ENCODE measurements around the gene ECEL1.
"Not testable (repeated sequence)": the region's sequence is repeated elsewhere in the genome, so short reads cannot be mapped to it uniquely, and the experiment has no call there.

ECEL1 gene

GRCh38 chr2:232447091-232447620 lies 40.5 kb downstream of the ECEL1 start:
- no peak overlapping the region for H3K9ac ChIP-seq (ENCODE audit: low read depth, low read length)
- no peaks in the 10 kb centered on the region for H3K4me1 ChIP-seq (ENCODE audit: control insufficient read depth, insufficient read depth, low read length)
- H3K9me3 ChIP-seq (ENCODE audit: control insufficient read depth, insufficient read depth, low read length) = no peaks in the 10 kb centered on the region
- no peak overlapping the region for H3K4me3 ChIP-seq (ENCODE audit: low read depth, low read length)
- H3K36me3 ChIP-seq (ENCODE audit: control insufficient read depth, insufficient read depth, low read length) = no peaks in the 10 kb centered on the region
- no peaks in the 10 kb centered on the region for H3K27me3 ChIP-seq (ENCODE audit: control insufficient read depth, insufficient read depth, low read length)

GRCh38 chr2:232446266-232446777 lies 41.3 kb downstream of the ECEL1 start:
- H3K9me3 ChIP-seq (ENCODE audit: control insufficient read depth, insufficient read depth, low read length); H3K36me3 ChIP-seq (ENCODE audit: control insufficient read depth, insufficient read depth, low read length); H3K4me1 ChIP-seq (ENCODE audit: control insufficient read depth, insufficient read depth, low read length); H3K27me3 ChIP-seq (ENCODE audit: control insufficient read depth, insufficient read depth, low read length); H3K9ac ChIP-seq (ENCODE audit: low read depth, low read length); H3K4me3 ChIP-seq (ENCODE audit: low read depth, low read length): not testable (repeated sequence)

- H3K4me3 ChIP-seq (ENCODE audit: low read depth, low read length); H3K27me3 ChIP-seq (ENCODE audit: control insufficient read depth, insufficient read depth, low read length); H3K36me3 ChIP-seq (ENCODE audit: control insufficient read depth, insufficient read depth, low read length); H3K9me3 ChIP-seq (ENCODE audit: control insufficient read depth, insufficient read depth, low read length); H3K4me1 ChIP-seq (ENCODE audit: control insufficient read depth, insufficient read depth, low read length); H3K9ac ChIP-seq (ENCODE audit: low read depth, low read length): not testable (repeated sequence)
These were observed 42.3 kb downstream of the ECEL1 start for GRCh38 chr2:232445149-232445885.

- Histone ChIP-seq H3K4me1 (ENCODE audit: control insufficient read depth, insufficient read depth, low read length) (no peaks in the 10 kb centered on the region), H3K9ac (ENCODE audit: low read depth, low read length) (no peak overlapping the region), H3K27me3 (ENCODE audit: control insufficient read depth, insufficient read depth, low read length) (no peaks in the 10 kb centered on the region), H3K36me3 (ENCODE audit: control insufficient read depth, insufficient read depth, low read length) (no peaks in the 10 kb centered on the region), H3K4me3 (ENCODE audit: low read depth, low read length) (no peak overlapping the region), H3K9me3 (ENCODE audit: control insufficient read depth, insufficient read depth, low read length) (no peaks in the 10 kb centered on the region)
These were observed 43.1 kb downstream of the ECEL1 start for GRCh38 chr2:232444409-232445148.

GRCh38 chr2:232443669-232444408 lies 43.8 kb downstream of the ECEL1 start:
- H3K4me3 ChIP-seq (ENCODE audit: low read depth, low read length); H3K9ac ChIP-seq (ENCODE audit: low read depth, low read length); H3K27me3 ChIP-seq (ENCODE audit: control insufficient read depth, insufficient read depth, low read length); H3K36me3 ChIP-seq (ENCODE audit: control insufficient read depth, insufficient read depth, low read length); H3K9me3 ChIP-seq (ENCODE audit: control insufficient read depth, insufficient read depth, low read length); H3K4me1 ChIP-seq (ENCODE audit: control insufficient read depth, insufficient read depth, low read length): not testable (repeated sequence)

- not testable (repeated sequence) for H3K4me1 ChIP-seq (ENCODE audit: control insufficient read depth, insufficient read depth, low read length); H3K9me3 ChIP-seq (ENCODE audit: control insufficient read depth, insufficient read depth, low read length); H3K36me3 ChIP-seq (ENCODE audit: control insufficient read depth, insufficient read depth, low read length)
These were observed 44.6 kb downstream of the ECEL1 start for GRCh38 chr2:232443047-232443446.

GRCh38 chr2:232442431-232442830 lies 45.2 kb downstream of the ECEL1 start:
- H3K27me3 ChIP-seq (ENCODE audit: control insufficient read depth, insufficient read depth, low read length); H3K36me3 ChIP-seq (ENCODE audit: control insufficient read depth, insufficient read depth, low read length); H3K4me1 ChIP-seq (ENCODE audit: control insufficient read depth, insufficient read depth, low read length); H3K4me3 ChIP-seq (ENCODE audit: low read depth, low read length); H3K9ac ChIP-seq (ENCODE audit: low read depth, low read length); H3K9me3 ChIP-seq (ENCODE audit: control insufficient read depth, insufficient read depth, low read length): not testable (repeated sequence)

More at GRCh38 chr2:232443047-232443446, 44.6 kb downstream of the ECEL1 start:
- not testable (repeated sequence) for H3K4me3 ChIP-seq (ENCODE audit: low read depth, low read length); H3K27me3 ChIP-seq (ENCODE audit: control insufficient read depth, insufficient read depth, low read length); H3K9ac ChIP-seq (ENCODE audit: low read depth, low read length)

GRCh38 chr2:232441922-232442321 lies 45.7 kb downstream of the ECEL1 start:
- H3K9ac ChIP-seq (ENCODE audit: low read depth, low read length); H3K27me3 ChIP-seq (ENCODE audit: control insufficient read depth, insufficient read depth, low read length); H3K36me3 ChIP-seq (ENCODE audit: control insufficient read depth, insufficient read depth, low read length); H3K9me3 ChIP-seq (ENCODE audit: control insufficient read depth, insufficient read depth, low read length); H3K4me1 ChIP-seq (ENCODE audit: control insufficient read depth, insufficient read depth, low read length); H3K4me3 ChIP-seq (ENCODE audit: low read depth, low read length): not testable (repeated sequence)

- no peaks in the 10 kb centered on the region for H3K4me1 ChIP-seq (ENCODE audit: control insufficient read depth, insufficient read depth, low read length)
These were observed 46.4 kb downstream of the ECEL1 start for GRCh38 chr2:232441147-232441651.

GRCh38 chr2:232440220-232441018 lies 47.2 kb downstream of the ECEL1 start:
- H3K27me3 ChIP-seq (ENCODE audit: control insufficient read depth, insufficient read depth, low read length); H3K4me1 ChIP-seq (ENCODE audit: control insufficient read depth, insufficient read depth, low read length); H3K9ac ChIP-seq (ENCODE audit: low read depth, low read length); H3K4me3 ChIP-seq (ENCODE audit: low read depth, low read length); H3K36me3 ChIP-seq (ENCODE audit: control insufficient read depth, insufficient read depth, low read length); H3K9me3 ChIP-seq (ENCODE audit: control insufficient read depth, insufficient read depth, low read length): not testable (repeated sequence)

More at GRCh38 chr2:232441147-232441651, 46.4 kb downstream of the ECEL1 start:
- Histone ChIP-seq H3K4me3 (ENCODE audit: low read depth, low read length) (no peak overlapping the region), H3K27me3 (ENCODE audit: control insufficient read depth, insufficient read depth, low read length) (no peaks in the 10 kb centered on the region), H3K9me3 (ENCODE audit: control insufficient read depth, insufficient read depth, low read length) (no peaks in the 10 kb centered on the region), H3K9ac (ENCODE audit: low read depth, low read length) (no peak overlapping the region), H3K36me3 (ENCODE audit: control insufficient read depth, insufficient read depth, low read length) (no peaks in the 10 kb centered on the region)

GRCh38 chr2:232439758-232440135 lies 47.9 kb downstream of the ECEL1 start:
- Histone ChIP-seq H3K9me3 (ENCODE audit: control insufficient read depth, insufficient read depth, low read length) (no peaks in the 10 kb centered on the region), H3K4me1 (ENCODE audit: control insufficient read depth, insufficient read depth, low read length) (no peaks in the 10 kb centered on the region), H3K9ac (ENCODE audit: low read depth, low read length) (no peak overlapping the region), H3K4me3 (ENCODE audit: low read depth, low read length) (no peak overlapping the region), H3K36me3 (ENCODE audit: control insufficient read depth, insufficient read depth, low read length) (no peaks in the 10 kb centered on the region), H3K27me3 (ENCODE audit: control insufficient read depth, insufficient read depth, low read length) (no peaks in the 10 kb centered on the region)

Data from iPS-15b (cell line).